Cardiac septum (tissue), 1 donor: Measurements from ENCODE around the gene FAM13A. TPM values are rescaled to one million over a fixed set of nuclear protein-coding genes. Genes with fewer than 3 reads are reported as not detected.

Source experiments
- DNase-seq: peaks from one replicate; pipeline ENCODE4 v3.0.0-alpha.2; 2020; ENCODE audit warnings: low spot score
- intact Hi-C: fragments of 100-400 bp; cut with DNase I; formaldehyde crosslinking; loops from one replicate; pipeline ENCODE4 v1.14.0; 2022
- total RNA-seq: library from RNA; stranded (reverse); fragmentation: NEBNext Ultra II Directional; extraction: Animal tissue kit (Norgen Biotek cat#: 25700); gene quantifications from one replicate; pipeline ENCODE4 v1.2.1, GENCODE V29; 2021
- donor health status: DM: no; HTN: no; CAD: no.

The FAM13A gene
- total RNA-seq, 1 donor from 2014 or later: 6.6 TPM

DNA sequence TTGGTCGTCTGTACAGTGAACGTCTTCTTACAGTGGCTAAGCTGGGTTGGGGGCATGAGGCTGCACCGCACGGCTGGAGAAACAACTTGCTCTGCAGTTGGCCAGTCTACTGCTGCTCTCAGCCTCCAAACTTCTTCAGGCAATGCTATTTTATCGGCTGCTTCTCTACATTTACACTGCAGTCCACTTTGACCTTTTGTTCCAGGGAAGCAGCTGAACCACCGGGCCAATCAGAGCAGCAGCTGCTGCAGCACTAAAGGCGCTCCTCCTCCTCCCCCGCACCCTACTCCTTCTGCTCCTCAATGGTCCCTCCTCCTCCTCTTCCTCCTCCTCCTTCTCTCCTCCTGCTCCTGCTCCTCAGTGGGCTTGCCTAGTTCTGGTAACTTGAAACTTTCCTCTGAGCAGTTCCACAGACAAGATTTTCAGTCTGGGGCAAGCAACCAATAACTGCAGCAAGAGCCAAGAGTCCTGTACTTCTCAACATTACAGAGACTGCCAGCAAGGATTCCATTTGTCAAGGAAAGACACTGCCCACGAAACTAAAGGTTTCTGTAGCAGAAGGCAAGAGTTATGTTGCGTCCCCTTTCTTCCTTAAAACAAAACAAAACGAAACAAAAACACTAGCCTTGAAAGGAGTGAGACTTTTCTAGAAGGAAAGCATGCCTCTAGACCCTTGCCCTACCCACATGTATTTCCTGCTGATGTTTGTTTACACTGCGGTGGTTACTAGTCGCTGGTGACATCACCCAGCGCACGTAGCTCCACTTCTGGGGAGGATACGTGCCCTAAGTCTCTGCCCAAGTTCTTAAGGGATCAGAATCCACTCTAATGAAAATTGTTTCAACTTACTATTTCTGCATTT is 233.7 kb downstream of the FAM13A start:
- peak; percentile 93 for DNase-seq
- intact Hi-C loops: loop anchor here (5.0 kb wide), 1 partner anchor 289 kb away; the partner anchor contains the start of gene TIGD2

DNA sequence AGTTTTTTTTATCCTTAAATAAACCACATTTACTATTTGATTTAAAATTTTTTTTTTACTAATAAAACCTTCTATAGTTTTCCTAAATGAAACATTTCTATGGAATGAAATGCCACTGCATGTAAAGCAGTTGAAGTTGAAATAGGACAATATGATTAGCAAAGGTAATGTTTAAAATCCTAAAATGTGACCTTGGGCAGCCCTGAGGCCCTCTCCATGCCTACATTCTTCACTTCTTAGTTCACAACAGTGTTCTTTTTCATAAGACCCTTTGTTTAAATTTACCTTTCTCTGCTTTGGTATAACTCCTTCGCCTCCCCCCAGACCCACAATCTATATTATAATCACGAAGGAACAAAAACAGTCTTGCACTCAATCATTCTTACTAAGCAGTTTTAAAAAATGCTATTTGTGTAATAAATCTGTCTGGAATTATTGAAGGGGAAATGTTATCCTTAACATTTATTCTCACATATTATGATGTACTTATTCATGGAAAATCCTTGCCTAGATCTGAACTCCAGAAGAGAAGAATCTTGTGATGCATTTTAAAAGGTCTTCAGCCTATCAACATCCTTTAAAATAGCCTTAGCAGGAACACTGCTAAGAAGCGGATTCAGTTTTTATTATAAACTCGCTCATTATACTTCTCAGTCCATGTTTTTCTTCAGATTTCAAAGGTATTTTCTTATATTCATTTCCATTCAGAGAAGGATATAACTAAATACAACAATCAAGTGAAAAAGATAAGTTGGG is 234.8 kb downstream of the FAM13A start:
- DNase-seq: no peak
- intact Hi-C loops: loop anchor here (5.0 kb wide), 1 partner anchor 290 kb away; the partner anchor contains the start of gene TIGD2

DNA sequence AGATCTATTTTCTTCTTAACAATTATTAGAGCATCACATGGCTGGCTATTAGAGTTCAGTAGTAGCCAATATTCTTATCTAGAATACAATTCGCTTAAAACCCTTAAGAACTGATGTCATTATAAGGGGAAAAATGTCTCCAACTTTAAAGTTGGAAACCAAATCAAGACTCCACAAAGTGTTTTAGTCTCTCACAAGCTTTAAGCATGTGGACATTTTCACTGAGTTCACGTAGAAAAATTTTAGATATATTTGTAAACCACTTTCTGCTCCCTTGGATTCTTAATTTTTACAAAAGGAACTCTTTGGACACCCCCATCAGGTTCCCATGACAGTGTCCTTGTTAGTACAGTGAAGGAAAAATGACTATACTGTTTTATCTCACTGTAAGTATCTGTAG is 235.5 kb downstream of the FAM13A start:
- no peak for DNase-seq
- intact Hi-C loops: loop anchor here (5.0 kb wide), 1 partner anchor 291 kb away; the partner anchor contains the start of gene TIGD2

DNA sequence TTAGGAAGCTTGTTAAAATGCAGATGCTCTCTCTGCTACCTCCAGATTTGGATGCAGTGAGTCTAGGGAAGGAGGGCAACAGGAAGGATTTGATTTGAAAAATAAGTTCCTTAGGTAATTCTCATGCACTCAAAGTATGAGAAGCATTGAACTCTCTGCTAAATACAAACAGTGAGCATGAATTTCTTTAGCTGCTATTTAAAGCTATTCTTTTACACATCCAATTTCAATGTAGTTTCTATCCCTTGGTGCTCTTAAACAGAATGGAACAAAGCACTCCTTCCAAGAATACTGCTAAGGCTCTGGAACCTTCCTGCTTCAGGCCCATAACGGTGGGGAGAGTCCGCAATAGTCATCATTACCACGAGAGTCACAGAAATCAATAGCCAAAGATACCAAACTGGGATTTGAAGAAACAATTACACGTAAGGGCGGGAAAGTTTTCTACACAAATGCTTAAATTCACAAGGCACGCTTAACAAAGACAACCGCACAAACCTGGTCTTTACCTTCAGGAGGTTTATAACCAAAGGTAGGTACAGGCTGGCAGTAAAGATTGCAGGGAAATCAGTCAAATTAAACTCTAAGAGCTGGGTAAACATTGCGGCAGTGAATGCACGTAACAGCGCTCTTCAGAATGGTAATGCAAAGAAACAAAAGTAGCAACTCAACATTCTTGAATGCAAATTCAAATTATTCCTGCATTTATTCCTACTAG is 236.1 kb downstream of the FAM13A start:
- no peak for DNase-seq
- intact Hi-C loops: loop anchor here (5.0 kb wide), 1 partner anchor 291 kb away; the partner anchor contains the start of gene TIGD2

DNA sequence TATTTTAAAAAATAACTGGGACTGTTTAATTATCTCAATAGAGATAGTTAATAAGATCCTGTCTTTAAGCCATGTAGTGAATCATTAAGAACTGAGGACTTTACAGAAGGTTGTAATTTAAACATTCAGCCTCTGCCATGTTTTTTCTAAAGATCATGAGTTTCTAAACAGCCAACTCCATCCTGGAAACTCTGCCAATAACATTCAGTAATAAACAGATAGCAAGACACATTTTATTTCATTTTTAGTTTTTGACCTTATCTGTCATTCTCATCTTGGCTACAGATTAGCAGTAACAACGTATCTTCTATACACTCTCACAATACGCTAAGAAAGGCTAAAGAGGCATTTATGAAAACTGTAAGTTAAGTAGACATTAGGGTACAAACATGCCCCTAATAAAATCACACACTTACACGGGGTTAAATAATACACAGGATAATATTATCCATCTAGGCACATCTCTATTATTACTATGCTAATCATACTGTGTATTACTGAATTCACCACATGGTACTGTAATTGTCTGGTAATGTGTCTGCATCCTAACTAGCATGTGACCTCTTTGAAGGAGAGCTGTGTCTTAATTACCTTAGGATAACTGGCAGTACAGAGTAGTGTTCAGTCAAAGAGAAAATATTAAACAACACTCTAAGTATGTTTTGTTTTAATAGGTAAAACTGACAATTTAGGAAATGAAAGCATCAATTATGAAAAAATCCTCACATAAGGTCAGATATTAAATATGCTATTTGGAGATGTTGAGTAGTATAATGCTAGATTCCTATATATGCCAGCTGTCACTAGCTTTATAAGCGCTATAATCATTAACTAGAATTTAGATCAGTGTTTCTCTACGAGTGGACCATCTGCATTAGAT is 236.9 kb downstream of the FAM13A start:
- intact Hi-C loops: loop anchor here (5.0 kb wide), 1 partner anchor 292 kb away; the partner anchor contains the start of gene TIGD2
- DNase-seq: no peak

DNA sequence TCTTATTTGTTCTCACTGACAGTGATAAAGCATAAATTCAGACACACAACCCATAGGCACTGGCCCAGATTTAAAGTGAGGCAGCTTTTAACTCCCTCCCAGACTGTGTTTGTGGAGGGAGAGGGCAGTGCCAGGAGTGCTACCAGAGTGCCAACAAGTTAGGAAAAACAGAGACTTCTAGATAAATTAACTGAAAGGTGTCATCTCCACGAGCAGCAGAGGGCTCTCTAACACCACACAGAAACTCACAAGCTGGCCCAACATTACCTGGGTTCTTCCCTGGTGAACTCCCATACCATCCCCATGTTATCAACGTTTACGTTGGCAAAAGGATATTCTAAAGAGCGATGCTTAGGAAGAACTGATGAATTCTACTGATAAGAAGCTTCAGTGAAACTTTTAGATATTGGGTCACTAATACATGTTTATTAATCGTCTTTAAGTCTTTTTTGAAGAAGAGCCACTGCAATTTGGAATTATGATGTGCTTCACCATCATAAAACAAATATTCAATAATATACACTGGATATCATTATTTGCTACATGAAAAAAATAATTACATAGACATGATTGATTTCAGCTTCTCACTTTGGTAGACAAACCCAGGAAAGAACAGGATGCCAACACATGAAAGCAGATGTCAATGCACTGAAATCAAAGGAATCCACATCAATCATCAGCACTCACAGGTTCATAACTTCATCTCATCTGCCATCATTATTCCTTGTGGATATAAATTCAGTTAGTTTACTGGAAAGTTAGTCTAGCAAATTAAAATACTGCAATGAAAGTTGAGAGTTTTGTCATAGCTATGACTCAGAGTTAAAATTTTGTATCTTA is 238.1 kb downstream of the FAM13A start:
- no peak for DNase-seq
- intact Hi-C loops: loop anchor here (1.0 kb wide), 1 partner anchor 205 kb away; no protein-coding TSS in a partner anchor

DNA sequence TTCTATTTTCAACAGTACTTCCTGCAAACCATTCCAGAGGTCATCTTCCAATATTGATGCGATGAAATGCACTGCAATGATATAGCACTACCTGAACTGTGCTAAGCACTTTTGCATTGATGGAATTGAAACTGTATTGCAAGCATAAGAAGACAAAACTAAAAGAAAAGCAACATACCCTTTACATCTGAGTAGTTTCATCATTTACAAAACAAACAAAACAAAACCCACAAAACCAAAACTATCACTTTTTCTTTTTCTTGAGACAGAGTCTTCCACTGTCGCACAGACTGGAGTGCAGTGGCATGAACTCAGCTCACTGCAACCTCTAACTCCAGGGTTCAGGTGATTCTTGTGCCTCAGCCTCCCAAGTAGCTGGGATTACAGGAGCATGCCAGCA is 239.2 kb downstream of the FAM13A start:
- intact Hi-C loops: loop anchor here (1.0 kb wide), 1 partner anchor 207 kb away; no protein-coding TSS in a partner anchor

DNA sequence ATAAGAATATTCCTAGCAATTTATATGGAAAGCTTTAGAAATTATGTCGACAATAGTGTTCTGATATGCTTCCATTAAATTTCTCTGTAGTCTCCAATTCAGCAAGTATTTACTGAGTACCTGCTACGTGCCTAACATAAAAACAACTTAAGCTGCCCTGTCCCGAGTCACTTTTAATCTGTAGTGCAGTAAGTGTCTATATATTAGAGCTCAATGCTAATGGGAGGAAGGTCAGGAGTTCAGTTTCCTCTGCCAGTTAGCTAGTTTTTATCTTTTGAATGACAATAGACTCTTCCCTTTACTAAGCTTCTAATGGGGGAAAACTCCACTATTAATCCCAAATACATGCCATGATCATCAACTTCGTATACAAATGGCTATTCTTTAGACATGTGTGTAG is 240.6 kb downstream of the FAM13A start:
- no peak for DNase-seq
- intact Hi-C loops: no loop called here

More for the DNA sequence above, 239.2 kb downstream of the FAM13A start:
- no peak for DNase-seq

DNA sequence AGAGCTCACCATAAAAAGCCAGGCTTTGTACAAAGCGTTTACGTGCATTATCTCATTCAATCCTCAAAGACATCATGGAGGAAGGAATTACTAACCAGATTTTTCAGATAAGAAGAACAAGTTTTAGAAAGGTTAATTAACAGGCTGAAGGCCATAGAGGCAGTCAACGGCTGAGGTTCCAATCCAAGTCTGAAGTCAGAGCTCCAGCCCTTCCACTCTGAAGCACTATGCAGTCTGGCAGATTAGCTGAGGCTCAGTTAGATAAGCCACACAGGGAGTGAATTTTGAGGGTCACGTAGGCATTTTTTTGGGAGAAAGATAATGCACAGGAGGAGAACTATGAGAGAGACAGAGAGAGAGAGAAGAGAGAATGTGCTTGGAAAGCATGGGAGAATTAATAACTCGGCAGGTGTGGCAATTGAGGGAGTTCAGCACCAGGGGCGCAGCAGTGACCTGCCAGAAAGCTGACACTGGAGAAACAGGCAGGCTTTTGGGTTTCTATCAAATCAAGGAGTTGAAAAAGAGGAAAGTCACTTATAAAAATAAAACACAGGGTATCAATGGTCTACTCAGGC is 242.9 kb downstream of the FAM13A start:
- intact Hi-C loops: no loop called here
- DNase-seq: no peak

DNA sequence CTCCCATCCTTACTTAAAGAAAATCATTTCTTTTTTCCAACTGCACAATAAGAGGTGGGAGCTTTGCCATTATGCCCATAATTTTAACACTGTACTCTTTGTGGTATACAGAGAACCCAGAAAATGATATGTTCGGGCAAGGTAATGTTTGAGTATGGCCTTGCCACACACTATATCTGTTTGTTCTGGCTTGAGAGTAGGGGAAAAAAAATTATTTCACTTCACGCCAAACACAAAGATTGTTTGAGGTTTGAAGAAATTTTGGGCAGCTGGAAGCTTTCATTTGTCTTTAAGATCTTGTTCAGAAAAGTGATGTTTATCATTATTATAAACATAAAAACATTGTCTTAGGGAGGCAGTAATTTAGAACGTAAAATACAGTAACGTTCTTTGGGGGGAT is 244.0 kb downstream of the FAM13A start:
- DNase-seq: no peak
- intact Hi-C loops: no loop called here

DNA sequence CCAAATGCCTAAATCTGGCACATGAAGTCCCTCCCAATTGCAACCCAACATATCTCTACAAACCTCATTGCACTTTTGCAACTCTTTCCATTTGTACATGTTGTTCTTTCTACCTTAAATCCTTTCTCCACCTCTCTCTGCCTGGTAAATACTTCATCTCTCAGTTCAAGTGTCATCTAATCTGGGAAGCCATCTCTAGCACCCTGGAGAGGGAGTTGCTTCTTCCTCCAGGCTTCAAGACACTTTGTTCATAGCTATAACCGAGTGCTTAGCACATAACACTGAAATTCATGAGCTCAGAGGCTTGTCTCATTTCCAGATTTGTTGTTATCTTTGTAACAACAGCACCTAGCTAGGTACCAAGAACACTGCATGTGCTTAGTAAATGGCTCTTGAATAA is 244.6 kb downstream of the FAM13A start:
- no peak for DNase-seq
- intact Hi-C loops: no loop called here

DNA sequence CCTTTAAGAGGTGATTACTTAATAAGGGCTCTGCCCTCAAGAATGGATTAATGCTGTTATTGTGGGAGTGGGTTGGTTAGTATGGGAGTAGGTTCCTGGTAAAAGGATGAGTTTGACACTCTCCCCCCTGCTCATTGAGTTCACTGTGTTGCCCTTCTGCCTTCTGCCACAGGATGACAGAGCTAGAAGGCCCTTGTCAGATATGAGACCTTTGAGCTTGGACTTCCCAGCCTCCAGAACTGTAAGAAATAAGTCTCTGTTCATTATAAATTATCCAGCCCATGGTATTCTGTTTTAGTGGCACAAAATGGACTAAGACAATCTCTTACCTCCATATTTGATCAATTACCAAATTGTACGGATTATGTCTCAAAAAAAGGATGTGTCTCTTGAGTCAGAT is 245.1 kb downstream of the FAM13A start:
- no peak for DNase-seq
- intact Hi-C loops: no loop called here

DNA sequence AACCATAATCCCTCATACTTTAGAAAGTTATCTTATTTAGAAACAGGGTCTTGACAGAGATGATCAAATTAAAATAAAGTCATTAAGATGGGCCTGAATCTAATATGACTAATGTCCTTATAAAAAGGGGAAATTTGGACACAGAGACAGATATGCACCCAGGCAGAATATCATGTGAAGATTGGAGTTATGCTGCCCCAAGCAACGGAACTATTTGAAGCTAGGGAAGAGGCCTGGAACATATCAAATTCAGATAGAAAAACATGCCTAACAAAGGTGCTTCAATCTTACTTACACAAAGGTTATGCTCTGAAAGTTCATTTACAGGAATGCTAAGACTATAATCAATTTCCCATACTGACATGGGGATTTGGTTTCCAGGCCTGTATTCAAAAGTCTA is 246.7 kb downstream of the FAM13A start:
- intact Hi-C loops: no loop called here

DNA sequence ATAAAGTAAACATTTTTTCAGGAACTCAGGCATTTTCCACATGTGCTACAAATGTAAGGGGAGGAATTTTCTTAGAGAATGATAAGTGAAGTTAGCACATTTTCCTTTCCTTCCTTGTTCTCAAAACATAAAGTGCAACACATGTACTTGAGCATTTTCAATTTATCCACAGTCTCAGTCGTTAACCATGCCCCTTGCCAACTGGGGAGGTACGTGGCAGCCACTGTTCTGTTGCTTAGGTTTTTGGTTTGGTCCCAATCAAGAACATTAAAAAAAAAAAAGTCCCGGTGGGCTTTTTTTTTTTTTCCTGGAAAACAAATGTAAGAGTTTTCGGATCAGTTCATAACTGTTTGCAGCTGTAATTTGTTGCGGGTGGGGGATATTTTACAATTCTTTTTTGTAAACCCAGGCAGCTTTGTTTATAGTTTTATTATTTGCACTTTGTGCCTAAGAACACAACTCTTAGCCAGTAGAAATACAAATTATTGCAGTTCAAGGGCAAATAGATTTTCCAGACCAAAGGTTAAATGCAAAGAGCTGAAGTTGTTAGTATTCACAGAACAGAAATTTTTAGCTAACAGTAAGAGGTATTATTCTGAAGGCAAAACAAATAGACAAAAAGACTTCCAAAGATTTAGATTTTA is 247.3 kb downstream of the FAM13A start:
- DNase-seq: no peak
- intact Hi-C loops: no loop called here

More for the DNA sequence above, 246.7 kb downstream of the FAM13A start:
- DNase-seq: no peak

DNA sequence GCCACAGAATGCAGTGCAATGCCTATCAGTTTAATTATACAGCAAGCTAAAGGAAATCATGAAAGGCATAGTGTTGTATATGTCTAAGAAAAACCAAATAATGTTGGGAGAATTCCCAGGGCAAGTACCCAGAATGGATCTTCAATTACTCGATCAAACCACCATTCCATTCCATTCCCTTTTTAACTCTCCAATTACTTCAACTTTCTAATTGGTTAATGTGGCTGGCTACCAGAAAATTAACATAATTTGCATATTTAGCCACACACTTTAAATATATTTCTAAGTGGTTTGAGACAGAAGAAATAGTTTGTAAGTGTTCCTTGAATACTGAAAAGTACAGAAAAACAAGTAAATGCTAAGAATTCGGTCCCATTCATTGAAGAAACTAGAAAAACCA is 247.9 kb downstream of the FAM13A start:
- DNase-seq: no peak
- intact Hi-C loops: no loop called here

DNA sequence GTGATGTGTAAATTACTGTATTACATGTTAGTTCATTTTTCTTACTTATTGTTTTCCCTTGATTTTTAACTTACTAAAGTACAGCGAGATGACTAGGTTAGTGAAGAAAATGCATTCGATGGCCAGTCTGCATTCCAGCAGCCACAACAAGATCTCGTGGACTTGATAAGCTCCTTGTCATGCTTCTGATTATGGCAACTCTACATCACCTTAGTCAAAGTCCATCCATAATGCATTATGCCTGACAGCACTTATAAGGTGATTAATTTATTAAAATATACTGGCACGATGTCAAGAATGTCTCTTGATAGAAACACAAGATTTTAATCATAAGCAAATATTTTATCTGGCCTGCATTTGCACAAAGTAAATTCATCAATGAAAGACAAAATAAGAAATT is 249.5 kb downstream of the FAM13A start:
- no peak for DNase-seq
- intact Hi-C loops: no loop called here

DNA sequence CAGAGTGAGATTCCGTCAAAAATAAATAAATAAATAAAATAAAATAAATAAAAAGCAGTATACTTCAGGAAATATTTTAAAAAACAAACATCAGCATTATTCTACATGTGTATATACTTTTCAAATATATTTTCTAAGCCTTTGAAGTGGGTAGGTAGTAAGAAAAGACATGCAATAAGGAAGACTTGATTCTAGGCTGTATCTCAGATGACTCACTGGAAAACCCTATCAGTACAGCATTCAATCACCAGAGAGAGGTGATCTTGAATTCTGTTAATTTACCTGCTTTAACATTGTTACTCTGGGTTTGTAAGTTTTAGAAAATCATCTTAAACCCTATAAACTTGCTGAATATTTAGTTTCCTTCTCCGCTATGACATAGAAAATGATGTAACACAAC is 252.8 kb downstream of the FAM13A start:
- no peak for DNase-seq
- intact Hi-C loops: loop anchor here (5.0 kb wide), 1 partner anchor 97 kb away; no protein-coding TSS in a partner anchor
